BE2C (cell line): Measurements from ENCODE around the gene BMPER.

Experiments used
- DNase-seq: peaks from one replicate; pipeline ENCODE4 v3.0.0-alpha.2; 2020
- H3K27me3 ChIP-seq: fragments of 250-450 bp; sonication (Bioruptor Pico); 2 replicates; pipeline ENCODE4 v1.5.1; 2020; ENCODE audit warnings: mild to moderate bottlenecking
- H3K36me3 ChIP-seq: fragments of 250-450 bp; sonication (Bioruptor Pico); 2 replicates; pipeline ENCODE4 v1.5.1; 2020; ENCODE audit warnings: mild to moderate bottlenecking
- H3K4me1 ChIP-seq: fragments of 250-450 bp; sonication (Bioruptor Pico); 2 replicates; pipeline ENCODE4 v1.5.1; 2020
- H3K4me3 ChIP-seq: 2 replicates; pipeline ENCODE4 v1.5.1; 2011; ENCODE audit warnings: low read depth, low read length
- H3K9me3 ChIP-seq: fragments of 250-450 bp; sonication (Bioruptor Pico); 2 replicates; pipeline ENCODE4 v1.5.1; 2020
- CTCF ChIP-seq: IDR thresholded peaks from 2 replicates; pipeline ENCODE4 v1.5.1; 2012; ENCODE audit warnings: mild to moderate bottlenecking, low read depth, low read length

The BMPER gene

GRCh38 chr7:34137176-34137575 lies 231.8 kb downstream of the BMPER start:
- Histone ChIP-seq H3K4me3 (no peak overlapping the region), H3K4me1 (no peaks in the 10 kb centered on the region), H3K27me3 (no peaks in the 10 kb centered on the region), H3K9me3 (no peaks in the 10 kb centered on the region), H3K36me3 (no peaks in the 10 kb centered on the region)
- DNase-seq, result no peak
- TF ChIP-seq CTCF, result no peak

DNA sequence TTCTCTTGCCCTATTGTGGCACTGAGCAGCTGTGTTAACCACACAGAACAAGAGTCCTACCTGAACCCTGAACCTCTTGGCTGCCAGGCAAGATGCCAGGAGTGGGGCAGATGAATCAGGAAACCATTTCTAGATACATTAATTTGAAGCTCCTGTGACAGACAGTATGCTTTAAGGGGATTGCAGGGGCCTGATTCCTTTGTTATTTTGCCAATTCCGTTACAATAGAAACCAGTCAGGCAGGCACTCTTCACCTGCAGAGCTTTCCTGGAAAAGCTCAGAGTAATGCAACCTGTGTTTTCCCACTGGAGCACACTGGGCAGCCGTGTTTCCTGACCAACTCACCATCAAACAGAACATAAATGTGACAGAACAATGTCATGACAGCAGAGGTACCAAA lies 233.1 kb downstream of the BMPER start:
- Histone ChIP-seq H3K9me3 (no peaks in the 10 kb centered on the region), H3K36me3 (no peaks in the 10 kb centered on the region), H3K4me1 (no peaks in the 10 kb centered on the region), H3K4me3 (no peak overlapping the region), H3K27me3 (no peaks in the 10 kb centered on the region)
- no peak for DNase-seq
- no peak for TF ChIP-seq CTCF

GRCh38 chr7:34139086-34139485 lies 233.7 kb downstream of the BMPER start:
- H3K4me1 ChIP-seq, result no peaks in the 10 kb centered on the region
- no peak overlapping the region for H3K4me3 ChIP-seq
- DNase-seq, result no peak
- H3K9me3 ChIP-seq, result no peaks in the 10 kb centered on the region
- H3K36me3 ChIP-seq, result no peaks in the 10 kb centered on the region
- no peak for TF ChIP-seq CTCF
- H3K27me3 ChIP-seq, result no peaks in the 10 kb centered on the region

DNA sequence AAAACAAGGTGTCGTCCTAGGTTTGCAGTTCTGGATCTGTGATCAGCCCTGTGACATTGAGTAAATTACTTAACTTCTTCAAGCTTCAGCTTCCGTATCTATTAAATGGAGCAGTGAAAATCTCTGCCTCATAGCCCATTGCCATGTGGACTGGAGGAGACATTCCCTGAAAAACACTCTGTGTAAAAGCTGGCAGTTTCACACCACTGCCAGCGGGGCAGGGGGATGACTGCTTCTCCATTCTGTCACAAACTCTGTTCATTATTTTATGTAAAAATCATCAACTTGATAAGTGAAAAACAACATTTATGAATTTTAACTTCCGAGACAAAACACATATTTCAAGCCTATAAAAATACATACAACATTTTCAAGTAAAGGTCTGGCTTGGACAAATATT lies 234.7 kb downstream of the BMPER start:
- Histone ChIP-seq H3K9me3 (no peaks in the 10 kb centered on the region), H3K27me3 (no peaks in the 10 kb centered on the region), H3K36me3 (no peaks in the 10 kb centered on the region), H3K4me1 (no peaks in the 10 kb centered on the region), H3K4me3 (no peak overlapping the region)
- no peak for TF ChIP-seq CTCF
- no peak for DNase-seq

DNA sequence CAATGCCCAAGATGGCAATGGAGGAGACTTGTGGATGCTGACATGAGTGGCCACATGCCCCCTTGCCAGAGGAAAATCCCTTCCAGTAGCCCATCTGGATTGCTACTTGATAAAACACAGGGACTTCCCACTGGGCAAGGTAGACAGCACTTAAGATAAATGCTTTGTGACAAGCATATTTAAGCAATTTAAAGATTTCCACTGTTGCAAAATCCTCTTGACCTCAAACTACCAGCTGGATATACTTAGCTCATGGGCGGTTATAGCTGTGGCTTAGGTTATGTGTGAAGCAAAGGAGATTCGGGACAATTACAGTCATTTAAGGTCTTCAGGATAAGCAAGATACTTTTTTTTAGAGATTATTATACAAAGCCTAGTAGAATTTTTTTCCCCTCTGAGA lies 238.1 kb downstream of the BMPER start:
- no peak overlapping the region for H3K4me3 ChIP-seq
- no peak for DNase-seq
- H3K4me1 ChIP-seq, result no peaks in the 10 kb centered on the region
- no peaks in the 10 kb centered on the region for H3K27me3 ChIP-seq
- no peak for TF ChIP-seq CTCF
- no peaks in the 10 kb centered on the region for H3K36me3 ChIP-seq
- no peaks in the 10 kb centered on the region for H3K9me3 ChIP-seq

GRCh38 chr7:34145603-34146002 lies 240.3 kb downstream of the BMPER start:
- Histone ChIP-seq H3K36me3 (no peaks in the 10 kb centered on the region), H3K4me1 (no peaks in the 10 kb centered on the region), H3K9me3 (no peaks in the 10 kb centered on the region), H3K27me3 (no peaks in the 10 kb centered on the region), H3K4me3 (no peak overlapping the region)
- DNase-seq, result no peak
- no peak for TF ChIP-seq CTCF
